Midbrain (tissue), 1 donor: ENCODE data around the gene NSG2.
A peak's percentile ranks its signal among the peaks of the same experiment; 100 is the strongest.
"Not testable (repeated sequence)": the region's sequence is repeated elsewhere in the genome, so short reads cannot be mapped to it uniquely, and the experiment has no call there.

ENCODE experiments used
- DNase-seq: peaks from one replicate; lab custom pipeline; 2025; lab: John Stamatoyannopoulos, UW

The NSG2 gene

GRCh38 chr5:174045470-174046025 lies at the start of gene NSG2:
NSG2 (plus strand) TSS chr5:174045706; CDS start chr5:174046756, 1,050 bp downstream.
- DNase-seq, result peak; percentile 90

GRCh38 chr5:173997331-173997730 lies 48.2 kb upstream of the NSG2 start:
- no peak for DNase-seq

GRCh38 chr5:173998531-173998930 lies 47.0 kb upstream of the NSG2 start:
- DNase-seq, result no peak

GRCh38 chr5:174000076-174000475 lies 45.4 kb upstream of the NSG2 start:
- DNase-seq, result no peak

- no peak for DNase-seq
Observed at GRCh38 chr5:174003795-174004194, 41.7 kb upstream of the NSG2 start.

GRCh38 chr5:174008922-174009321 lies 36.6 kb upstream of the NSG2 start:
- DNase-seq, result no peak

GRCh38 chr5:174010365-174010764 lies 35.1 kb upstream of the NSG2 start:
- no peak for DNase-seq

- DNase-seq, result no peak
Observed at GRCh38 chr5:174011441-174011840, 34.1 kb upstream of the NSG2 start.

GRCh38 chr5:174020069-174020927 lies 25.2 kb upstream of the NSG2 start:
- not testable (repeated sequence) for DNase-seq

- DNase-seq, result no peak
Observed at GRCh38 chr5:174020928-174021304, 24.6 kb upstream of the NSG2 start.

GRCh38 chr5:174022384-174023095 lies 23.0 kb upstream of the NSG2 start:
- no peak for DNase-seq

GRCh38 chr5:174030286-174030685 lies 15.2 kb upstream of the NSG2 start:
- DNase-seq, result no peak

GRCh38 chr5:174044466-174045254 lies 846 bp upstream of the NSG2 start:
- no peak for DNase-seq

- no peak for DNase-seq
Observed at GRCh38 chr5:174046558-174046957, 1.1 kb downstream of the NSG2 start.

- DNase-seq, result no peak
Observed at GRCh38 chr5:174047472-174048099, 2.1 kb downstream of the NSG2 start.

- no peak for DNase-seq
Observed at GRCh38 chr5:174052636-174053035, 7.1 kb downstream of the NSG2 start.

GRCh38 chr5:174053905-174054304 lies 8.4 kb downstream of the NSG2 start:
- DNase-seq, result no peak

- no peak for DNase-seq
Observed at GRCh38 chr5:174056064-174056847, 10.8 kb downstream of the NSG2 start.

- no peak for DNase-seq
Observed at GRCh38 chr5:174057206-174057605, 11.7 kb downstream of the NSG2 start.

- DNase-seq, result no peak
Observed at GRCh38 chr5:174058433-174059122, 13.1 kb downstream of the NSG2 start.
